Measurements from ENCODE around the gene SSH2.

SSH2 gene

GRCh38 chr17:29577001-29577370, 353.0 kb downstream of the SSH2 start:
- Histone ChIP-seq H3K4me3 (ENCODE audit: low read depth, low read length) (no peak overlapping the region), H3K9me3 (no peaks in the 10 kb centered on the region), H3K27me3 (no peaks in the 10 kb centered on the region), H3K36me3 (no peaks in the 10 kb centered on the region), H3K4me1 (peaks cover 3% of the 10 kb centered on the region)
- DNase-seq = no peak
- TF ChIP-seq CTCF (IDR thresholded peaks at IDR 0.05; ENCODE audit: low read depth, low read length) = no peak

DNA sequence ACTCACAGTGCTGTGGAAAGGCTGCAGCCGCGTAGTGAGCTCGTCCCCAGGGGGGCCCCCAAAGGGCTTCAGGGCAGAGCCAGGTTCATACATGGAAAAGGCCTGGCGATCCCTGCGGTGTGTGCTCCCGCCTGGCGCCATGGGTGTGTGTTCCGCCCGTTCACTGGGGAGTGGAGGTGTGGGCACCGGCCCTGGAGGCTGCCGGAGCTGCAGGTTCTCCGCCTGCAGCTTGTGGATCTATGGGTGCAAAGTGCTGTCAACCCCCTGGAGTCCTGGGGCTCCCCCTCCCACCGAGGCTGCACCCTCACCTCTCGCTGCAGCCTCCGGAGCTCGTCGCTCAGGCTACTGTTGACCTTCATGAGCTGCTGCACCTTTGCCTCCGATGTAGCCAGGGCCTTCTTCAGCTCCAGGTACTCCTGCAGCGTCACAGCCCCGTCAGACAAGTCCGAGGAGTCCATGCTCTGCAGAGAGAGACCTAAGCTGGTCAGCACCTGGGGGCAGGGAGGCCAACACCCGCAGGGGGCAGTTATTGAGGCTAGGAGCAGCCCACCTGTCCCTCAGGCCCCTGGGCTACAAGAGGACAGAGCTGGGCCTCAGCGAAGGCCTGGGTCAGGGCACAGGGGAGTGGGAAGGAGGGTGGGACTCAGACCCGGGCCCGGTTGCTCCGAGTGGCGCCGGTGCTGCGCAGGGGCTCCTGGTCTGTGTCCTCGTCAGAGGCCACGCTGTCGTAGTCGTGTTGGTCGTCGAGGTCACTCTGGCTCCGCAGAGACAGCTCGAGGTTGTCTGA, 353.6 kb downstream of the SSH2 start:
- no peak for TF ChIP-seq CTCF (IDR thresholded peaks at IDR 0.05; ENCODE audit: low read depth, low read length)
- H3K27me3 ChIP-seq = no peaks in the 10 kb centered on the region
- H3K4me3 ChIP-seq (ENCODE audit: low read depth, low read length) = no peak overlapping the region
- no peak for DNase-seq
- H3K9me3 ChIP-seq = no peaks in the 10 kb centered on the region
- no peaks in the 10 kb centered on the region for H3K36me3 ChIP-seq
- H3K4me1 ChIP-seq = peaks cover 4% of the 10 kb centered on the region

Data from BE2C (cell line).